ENCODE data around the gene ZFAND2B.
A peak's percentile ranks its signal among the peaks of the same experiment; 100 is the strongest.

Gene ZFAND2B

GRCh38 chr2:219223831-219224610 lies 17.4 kb downstream of the ZFAND2B start:
- no peak for DNase-seq

- no peak for DNase-seq
Measured at GRCh38 chr2:219225350-219225749, 18.8 kb downstream of the ZFAND2B start.

- DNase-seq: no peak
Measured at GRCh38 chr2:219228041-219228910, 21.7 kb downstream of the ZFAND2B start.

GRCh38 chr2:219228911-219229304 lies 22.3 kb downstream of the ZFAND2B start:
- no peak for DNase-seq

GRCh38 chr2:219229305-219230058 lies 22.9 kb downstream of the ZFAND2B start, which contains the start of the genes ANKZF1 and ATG9A:
Gene ANKZF1 (plus strand): TSS chr2:219229806. CDS start chr2:219230258, 452 bp downstream.
Gene ATG9A (minus strand): TSS chr2:219229636. CDS start chr2:219228024, 1,612 bp downstream.
- peak; percentile 98 for DNase-seq

- DNase-seq: no peak
Measured at GRCh38 chr2:219230059-219230540, 23.5 kb downstream of the ZFAND2B start.

- DNase-seq: no peak
Measured at GRCh38 chr2:219234331-219234730, 27.7 kb downstream of the ZFAND2B start.

- no peak for DNase-seq
Measured at GRCh38 chr2:219243291-219243761, 36.7 kb downstream of the ZFAND2B start.

GRCh38 chr2:219244789-219245147 lies 38.2 kb downstream of the ZFAND2B start:
- DNase-seq: no peak

GRCh38 chr2:219245148-219245898 lies 38.7 kb downstream of the ZFAND2B start, which contains the start of the genes GLB1L and STK16:
Gene GLB1L (minus strand): TSS chr2:219245444. CDS start chr2:219243573, 1,871 bp downstream.
Gene STK16 (plus strand): TSS chr2:219245479. CDS start chr2:219246000, 521 bp downstream.
- DNase-seq: peak; percentile 80

GRCh38 chr2:219245899-219246230 lies 39.3 kb downstream of the ZFAND2B start:
- no peak for DNase-seq

GRCh38 chr2:219246559-219246958 lies 40.0 kb downstream of the ZFAND2B start:
- DNase-seq: no peak

GRCh38 chr2:219247678-219248642 lies 41.4 kb downstream of the ZFAND2B start:
- no peak for DNase-seq

GRCh38 chr2:219248845-219249202 lies 42.2 kb downstream of the ZFAND2B start:
- DNase-seq: no peak

GRCh38 chr2:219249203-219249980 lies 42.8 kb downstream of the ZFAND2B start:
- peak; percentile 98 for DNase-seq

GRCh38 chr2:219250049-219250781 lies 43.6 kb downstream of the ZFAND2B start:
- DNase-seq: no peak

- DNase-seq: no peak
Measured at GRCh38 chr2:219251656-219252055, 45.1 kb downstream of the ZFAND2B start.

GRCh38 chr2:219252084-219252483 lies 45.5 kb downstream of the ZFAND2B start:
- DNase-seq: no peak

- peak; percentile 6 for DNase-seq
Measured at GRCh38 chr2:219252570-219252899, 46.0 kb downstream of the ZFAND2B start.
